ENCODE measurements around the gene MROH2A. TPM values are rescaled to one million over a fixed set of nuclear protein-coding genes. Genes with fewer than 3 reads are reported as not detected.
"Not testable (repeated sequence)": the region's sequence is repeated elsewhere in the genome, so short reads cannot be mapped to it uniquely, and the experiment has no call there.

The MROH2A gene
- total RNA-seq, 1 experiment from 2014 or later, result not detected

DNA sequence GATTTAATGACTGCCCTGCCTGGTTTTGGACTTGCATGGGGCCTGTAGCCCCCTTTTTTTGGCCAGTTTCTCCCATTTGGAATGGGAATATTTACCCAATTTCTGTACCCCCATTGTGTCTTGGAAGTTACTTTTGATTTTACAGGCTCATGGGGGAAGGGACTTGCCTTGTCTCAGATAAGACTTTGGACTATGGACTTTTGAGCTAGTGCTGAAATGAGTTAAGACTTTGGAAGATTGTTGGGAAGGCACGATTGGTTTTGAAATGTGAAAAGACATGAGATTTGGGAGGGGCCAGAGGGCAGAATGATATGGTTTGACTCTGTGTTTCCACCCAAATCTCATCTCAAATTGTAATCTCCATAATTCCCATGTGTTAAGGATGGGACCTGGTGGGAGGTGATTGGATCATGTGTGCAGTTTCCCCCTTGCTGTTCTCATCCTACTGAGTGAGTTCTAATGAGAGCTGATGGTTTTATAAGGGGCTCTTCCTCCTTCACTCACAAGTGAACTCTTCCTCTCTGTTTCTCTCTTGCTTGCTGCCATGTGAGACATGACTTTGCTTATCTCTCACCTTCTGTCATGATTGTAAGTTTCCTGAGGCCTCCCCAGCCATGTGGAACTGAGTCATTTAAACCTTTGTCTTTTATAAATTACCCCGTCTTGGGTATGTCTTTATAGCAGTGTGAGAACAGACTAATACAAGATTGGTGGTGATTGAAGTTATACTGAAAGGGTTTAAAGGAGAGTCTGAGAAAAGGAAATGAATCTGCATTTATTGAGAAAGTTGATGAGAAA lies 26.7 kb upstream of the MROH2A start:
- RAD21 ChIA-PET (ENCODE audit: low non-redundant PET in 1 of 2, low total read pairs in 2 of 2, uncharacterized antibody in 2 of 2, unreplicated experiment in 2 of 2); H2AFZ ChIP-seq (ENCODE audit: low read depth, low read length, poor library complexity, severe bottlenecking); DNase-seq (ENCODE audit: low read depth, low spot score); H3K4me3 ChIP-seq (replicated peaks in 1 of 2; ENCODE audit: low read depth in 1 of 2, low read length in 2 of 2); H3K27ac ChIP-seq (ENCODE audit: low read depth, low read length); H3K9me2 ChIP-seq (ENCODE audit: insufficient read depth); H3K27me3 ChIP-seq (ENCODE audit: insufficient read depth, low read length); POLR2A ChIA-PET; H3K4me1 ChIP-seq (ENCODE audit: control insufficient read depth in 1 of 2, insufficient read depth in 2 of 2, low read length in 2 of 2); intact Hi-C loops (cut with micrococcal nuclease); H3K9me3 ChIP-seq (ENCODE audit: control insufficient read depth in 1 of 2, insufficient read depth in 1 of 2, low read depth in 1 of 2, low read length in 2 of 2); H3K4me2 ChIP-seq (ENCODE audit: low read length); H3K9ac ChIP-seq (ENCODE audit: low read length); H3K79me2 ChIP-seq (ENCODE audit: insufficient read depth, low read length); H4K20me1 ChIP-seq (ENCODE audit: insufficient read depth); ATAC-seq; BruUV-seq (replicated peaks); CTCF ChIA-PET; H3K36me3 ChIP-seq (ENCODE audit: control insufficient read depth in 1 of 2, insufficient read depth in 2 of 2, low read length in 2 of 2): not testable (repeated sequence)

GRCh38 chr2:233754872-233755611 lies 23.1 kb upstream of the MROH2A start:
- Histone ChIP-seq H3K4me2 (ENCODE audit: low read length) (no peak overlapping the region), H2AFZ (ENCODE audit: low read depth, low read length, poor library complexity, severe bottlenecking) (no peak overlapping the region), H3K79me2 (ENCODE audit: insufficient read depth, low read length) (no peaks in the 10 kb centered on the region), H3K9me2 (ENCODE audit: insufficient read depth) (no peaks in the 10 kb centered on the region), H3K4me1 (ENCODE audit: control insufficient read depth in 1 of 2, insufficient read depth in 2 of 2, low read length in 2 of 2) (no peaks in the 10 kb centered on the region), H3K27ac (ENCODE audit: low read depth, low read length) (no peak overlapping the region), H3K4me3 (replicated peaks in 1 of 2; ENCODE audit: low read depth in 1 of 2, low read length in 2 of 2) (no peak overlapping the region), H3K9me3 (ENCODE audit: control insufficient read depth in 1 of 2, insufficient read depth in 1 of 2, low read depth in 1 of 2, low read length in 2 of 2) (no peaks in the 10 kb centered on the region), H3K36me3 (ENCODE audit: control insufficient read depth in 1 of 2, insufficient read depth in 2 of 2, low read length in 2 of 2) (no peaks in the 10 kb centered on the region), H3K27me3 (ENCODE audit: insufficient read depth, low read length) (no peaks in the 10 kb centered on the region), H4K20me1 (ENCODE audit: insufficient read depth) (no peaks in the 10 kb centered on the region), H3K9ac (ENCODE audit: low read length) (no peak overlapping the region)
- DNase-seq (ENCODE audit: low read depth, low spot score), result no peak
- TF ChIP-seq EZH2 (IDR thresholded peaks at IDR 0.05) (no peak), ZFX (IDR thresholded peaks at IDR 0.05) (no peak), ELF1 (IDR thresholded peaks at IDR 0.05; ENCODE audit: borderline replicate concordance, low read depth) (no peak), ATF3 (IDR thresholded peaks at IDR 0.05) (no peak), RAD21 (IDR thresholded peaks at IDR 0.05; ENCODE audit: low read depth) (no peak), FOSL1 (IDR thresholded peaks at IDR 0.05; ENCODE audit: low read depth) (no peak), JUND (IDR thresholded peaks at IDR 0.05) (no peak), SRF (IDR thresholded peaks at IDR 0.05; ENCODE audit: low read depth) (no peak), CTCF (IDR thresholded peaks at IDR 0.05 in 2 of 3, conservative IDR thresholded peaks at IDR 0.05 in 1 of 3; ENCODE audit: borderline replicate concordance in 1 of 3, insufficient read depth in 1 of 3, low read depth in 2 of 3, low read length in 2 of 3) (no peak), EZH2phosphoT487 (IDR thresholded peaks at IDR 0.05; ENCODE audit: borderline replicate concordance) (no peak), EGR1 (IDR thresholded peaks at IDR 0.05; ENCODE audit: low read depth) (no peak), TCF7L2 (IDR thresholded peaks at IDR 0.05; ENCODE audit: borderline replicate concordance, extremely low read depth, insufficient read depth, insufficient read length) (no peak), POLR2A (IDR thresholded peaks at IDR 0.05; ENCODE audit: borderline replicate concordance, extremely low read depth, insufficient read depth, insufficient read length) (no peak), CBX3 (IDR thresholded peaks at IDR 0.05; ENCODE audit: low read depth) (no peak), CEBPB (IDR thresholded peaks at IDR 0.05; ENCODE audit: low read depth) (no peak)
- no TSS peak for BruUV-seq (replicated peaks)
- POLR2A ChIA-PET, result no interaction called here
- intact Hi-C loops (cut with micrococcal nuclease), result no loop called here
- no peak for ATAC-seq
- CTCF ChIA-PET, result no interaction called here
- RAD21 ChIA-PET (ENCODE audit: low non-redundant PET in 1 of 2, low total read pairs in 2 of 2, uncharacterized antibody in 2 of 2, unreplicated experiment in 2 of 2), result no interaction called here

Measured in HCT116 (cell line).